Upper lobe of left lung (tissue), 4 donors: ENCODE data around the gene ZNF606.

ENCODE experiments used
- POLR2A ChIP-seq, 4 donors: fragments of 450-650 bp; IDR thresholded peaks; one replicate each; pipeline ENCODE4 v1.5.1; 2016 to 2017; ENCODE audit warnings: antibody characterized with exemption in 4 of 4, mild to moderate bottlenecking in 2 of 4
- POLR2AphosphoS5 ChIP-seq, 2 donors: sonication (generic); formaldehyde crosslinking; IDR thresholded peaks; one replicate each; pipeline ENCODE4 v1.5.1; 2017; ENCODE audit warnings: antibody characterized with exemption in 2 of 2
- TF ChIP-seq, protein P1 (sequence below), 6 experiments: fragments of 450-650 bp in 4 of 6; fragments of 200-600 bp in 2 of 6; sonication (generic) in 2 of 6; IDR thresholded peaks; one replicate each; pipeline ENCODE4 v1.5.1; 2016 to 2019; ENCODE audit warnings: antibody characterized with exemption in 6 of 6

DNA sequence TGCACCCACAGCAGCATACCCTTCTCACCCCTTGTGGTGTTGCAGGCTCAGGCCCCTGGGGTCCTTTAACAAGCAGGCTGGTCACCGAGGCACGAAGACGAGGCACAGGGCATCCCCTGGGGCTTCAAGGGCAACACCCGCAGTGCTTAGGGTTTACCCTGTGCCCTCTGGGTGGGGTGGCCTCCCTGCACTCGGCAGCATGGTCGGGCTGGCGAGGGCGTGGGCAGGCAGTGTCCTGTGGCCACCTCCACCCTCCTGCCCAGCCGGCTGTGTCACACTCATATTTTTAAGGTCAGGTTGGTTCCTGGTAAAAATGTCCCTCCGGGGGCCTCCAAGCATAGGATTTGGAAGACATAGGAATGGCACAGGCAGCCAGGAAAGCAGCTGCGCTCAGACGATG is 45.1 kb upstream of the ZNF606 start:
- TF ChIP-seq POLR2A (IDR thresholded peaks at IDR 0.05) (no peak), POLR2AphosphoS5 (IDR thresholded peaks at IDR 0.05) (no peak)
- TF ChIP-seq, protein P1, sequence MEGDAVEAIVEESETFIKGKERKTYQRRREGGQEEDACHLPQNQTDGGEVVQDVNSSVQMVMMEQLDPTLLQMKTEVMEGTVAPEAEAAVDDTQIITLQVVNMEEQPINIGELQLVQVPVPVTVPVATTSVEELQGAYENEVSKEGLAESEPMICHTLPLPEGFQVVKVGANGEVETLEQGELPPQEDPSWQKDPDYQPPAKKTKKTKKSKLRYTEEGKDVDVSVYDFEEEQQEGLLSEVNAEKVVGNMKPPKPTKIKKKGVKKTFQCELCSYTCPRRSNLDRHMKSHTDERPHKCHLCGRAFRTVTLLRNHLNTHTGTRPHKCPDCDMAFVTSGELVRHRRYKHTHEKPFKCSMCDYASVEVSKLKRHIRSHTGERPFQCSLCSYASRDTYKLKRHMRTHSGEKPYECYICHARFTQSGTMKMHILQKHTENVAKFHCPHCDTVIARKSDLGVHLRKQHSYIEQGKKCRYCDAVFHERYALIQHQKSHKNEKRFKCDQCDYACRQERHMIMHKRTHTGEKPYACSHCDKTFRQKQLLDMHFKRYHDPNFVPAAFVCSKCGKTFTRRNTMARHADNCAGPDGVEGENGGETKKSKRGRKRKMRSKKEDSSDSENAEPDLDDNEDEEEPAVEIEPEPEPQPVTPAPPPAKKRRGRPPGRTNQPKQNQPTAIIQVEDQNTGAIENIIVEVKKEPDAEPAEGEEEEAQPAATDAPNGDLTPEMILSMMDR (IDR thresholded peaks at IDR 0.05): no peak
